ENCODE measurements around the gene GTF2F2.

Gene GTF2F2

GRCh38 chr13:45120967-45121831 is 889 bp downstream of the GTF2F2 start:
- DNase-seq (ENCODE audit: low spot score): no peak

GRCh38 chr13:45122941-45123340 is 2.6 kb downstream of the GTF2F2 start:
- no peak for DNase-seq (ENCODE audit: low spot score)

GRCh38 chr13:45132369-45133064 is 12.2 kb downstream of the GTF2F2 start:
- no peak for DNase-seq (ENCODE audit: low spot score)

GRCh38 chr13:45133396-45134118 is 13.2 kb downstream of the GTF2F2 start:
- DNase-seq (ENCODE audit: low spot score): no peak

- no peak for DNase-seq (ENCODE audit: low spot score)
Observed at GRCh38 chr13:45136741-45137504, 16.6 kb downstream of the GTF2F2 start.

- no peak for DNase-seq (ENCODE audit: low spot score)
Observed at GRCh38 chr13:45137526-45137925, 17.2 kb downstream of the GTF2F2 start.

GRCh38 chr13:45138282-45138681 is 18.0 kb downstream of the GTF2F2 start:
- DNase-seq (ENCODE audit: low spot score): no peak

GRCh38 chr13:45141369-45141768 is 21.1 kb downstream of the GTF2F2 start:
- DNase-seq (ENCODE audit: low spot score): no peak

GRCh38 chr13:45142440-45143345 is 22.4 kb downstream of the GTF2F2 start:
- no peak for DNase-seq (ENCODE audit: low spot score)

- DNase-seq (ENCODE audit: low spot score): no peak
Observed at GRCh38 chr13:45143346-45143751, 23.0 kb downstream of the GTF2F2 start.

- no peak for DNase-seq (ENCODE audit: low spot score)
Observed at GRCh38 chr13:45149964-45150363, 29.7 kb downstream of the GTF2F2 start.

- no peak for DNase-seq (ENCODE audit: low spot score)
Observed at GRCh38 chr13:45156565-45157361, 36.5 kb downstream of the GTF2F2 start.

- DNase-seq (ENCODE audit: low spot score): no peak
Observed at GRCh38 chr13:45162194-45162593, 41.9 kb downstream of the GTF2F2 start.

- no peak for DNase-seq (ENCODE audit: low spot score)
Observed at GRCh38 chr13:45162821-45163220, 42.5 kb downstream of the GTF2F2 start.

GRCh38 chr13:45166858-45167257 is 46.5 kb downstream of the GTF2F2 start:
- no peak for DNase-seq (ENCODE audit: low spot score)

- DNase-seq (ENCODE audit: low spot score): no peak
Observed at GRCh38 chr13:45167611-45168554, 47.6 kb downstream of the GTF2F2 start.

- no peak for DNase-seq (ENCODE audit: low spot score)
Observed at GRCh38 chr13:45168555-45168930, 48.2 kb downstream of the GTF2F2 start.

GRCh38 chr13:45174478-45174877 is 54.2 kb downstream of the GTF2F2 start:
- DNase-seq (ENCODE audit: low spot score): no peak
